A549 (cell line): ENCODE measurements around the gene PAK4. TPM values are rescaled to one million over a fixed set of nuclear protein-coding genes. Genes with fewer than 3 reads are reported as not detected.

Experiments used
- ATAC-seq, 2 experiments: fragments of 200-7000 bp in 1 of 2; fragments of >200 bp in 1 of 2; cut with Nextera tagmentation in 1 of 2; cut with Tn5 transposase in 1 of 2; 3 replicates each; pipeline versions ENCODE4 v1.8.0 to v1.9.1; 2018 to 2020; ENCODE audit warnings: mild to moderate bottlenecking in 1 of 2, moderate library complexity in 1 of 2
- CTCF ChIA-PET: fragments of 300-600 bp; sonication (Branson Sonifier 250); formaldehyde crosslinking; extraction: SDS; loops from one replicate; lab custom pipeline; 2021; ENCODE audit warnings: antibody characterized with exemption, inconsistent platforms; lab: Yijun Ruan, JAX
- POLR2A ChIA-PET: fragments of 350-600 bp; formaldehyde crosslinking; extraction: SDS; loops from one replicate; lab custom pipeline; 2021; ENCODE audit warnings: antibody characterized with exemption, inconsistent platforms; lab: Yijun Ruan, JAX
- DNase-seq, 2 experiments: peaks; one replicate each; pipeline versions ENCODE4 v3.0.0 to v3.0.0-alpha.2; 2011 to 2016; ENCODE audit warnings: low read depth in 1 of 2, low spot score in 1 of 2
- FAIRE-seq: peaks from 2 replicates; lab custom pipeline; 2011; peaks lifted over from hg19 to GRCh38; lab: Jason Lieb, UNC
- H3K27ac ChIP-seq, 2 experiments: fragments of >200 bp; sonication (Bioruptor Twin); formaldehyde crosslinking; 3 replicates each; pipeline ENCODE4 v1.5.1; 2016 to 2017
- H3K4me1 ChIP-seq: fragments of >200 bp; sonication (Bioruptor Twin); formaldehyde crosslinking; 3 replicates; pipeline ENCODE4 v1.6.1; 2016
- H3K4me2 ChIP-seq: fragments of >200 bp; sonication (Bioruptor Twin); formaldehyde crosslinking; 3 replicates; pipeline ENCODE4 v1.6.1; 2016
- H3K4me3 ChIP-seq: fragments of >200 bp; sonication (Bioruptor Twin); formaldehyde crosslinking; 3 replicates; pipeline ENCODE4 v1.5.1; 2016
- H3K9me3 ChIP-seq: fragments of >200 bp; sonication (Bioruptor Twin); formaldehyde crosslinking; 3 replicates; pipeline ENCODE4 v1.6.1; 2016
- BHLHE40 ChIP-seq: IDR thresholded peaks from 2 replicates; pipeline ENCODE4 v1.6.1; 2012; ENCODE audit warnings: low read depth, low read length, inconsistent platforms
- CBX8 ChIP-seq: fragments of 200-600 bp; sonication (generic); IDR thresholded peaks from 2 replicates; pipeline ENCODE4 v1.6.1; 2016
- CEBPB ChIP-seq, 2 experiments: fragments of >200 bp in 1 of 2; sonication (Bioruptor Twin) in 1 of 2; formaldehyde crosslinking in 1 of 2; IDR thresholded peaks; 2 replicates each; pipeline ENCODE4 v1.6.1; 2012 to 2016
- CHD2 ChIP-seq: fragments of 150-350 bp; IDR thresholded peaks from 2 replicates; pipeline ENCODE4 v1.6.1; 2014; ENCODE audit warnings: low read length; ENCODE audit not compliant: partially characterized antibody
- EHF ChIP-seq: fragments of 250-450 bp; sonication (Bioruptor Pico); IDR thresholded peaks from 2 replicates; pipeline ENCODE4 v1.5.0; 2020; ENCODE audit warnings: mild to moderate bottlenecking
- FOSL2 ChIP-seq, 2 experiments: fragments of 450-650 bp in 1 of 2; fragments of >200 bp in 1 of 2; sonication (Bioruptor Twin) in 1 of 2; formaldehyde crosslinking; IDR thresholded peaks; 2 replicates each; pipeline versions ENCODE4 v1.5.0 to v1.6.1; 2016 to 2020; ENCODE audit warnings: mild to moderate bottlenecking in 1 of 2, moderate library complexity in 1 of 2
- FOXS1 ChIP-seq: fragments of 250-450 bp; sonication (Bioruptor Pico); IDR thresholded peaks from 2 replicates; pipeline ENCODE4 v1.5.0; 2020; ENCODE audit warnings: mild to moderate bottlenecking, moderate library complexity
- HDAC2 ChIP-seq: fragments of 200-600 bp; sonication (generic); IDR thresholded peaks from 2 replicates; pipeline ENCODE4 v1.6.1; 2016
- HEYL ChIP-seq: fragments of 250-450 bp; sonication (Bioruptor Pico); IDR thresholded peaks from 2 replicates; pipeline ENCODE4 v1.8.0; 2021; ENCODE audit warnings: mild to moderate bottlenecking, moderate library complexity
- HOXB13 ChIP-seq: fragments of 250-450 bp; sonication (Bioruptor Pico); IDR thresholded peaks from 2 replicates; pipeline ENCODE4 v1.5.0; 2020; ENCODE audit warnings: low read depth, mild to moderate bottlenecking, moderate library complexity
- JUN ChIP-seq, 2 experiments: fragments of >200 bp; sonication (Bioruptor Twin); formaldehyde crosslinking; IDR thresholded peaks; 2 replicates in 1 of 2; 3 replicates in 1 of 2; pipeline ENCODE4 v1.6.1; 2016 to 2017
- JUNB ChIP-seq: fragments of >200 bp; sonication (Bioruptor Twin); formaldehyde crosslinking; IDR thresholded peaks from 2 replicates; pipeline ENCODE4 v1.6.1; 2016
- NR3C1 ChIP-seq: fragments of >200 bp; sonication (Bioruptor Twin); formaldehyde crosslinking; IDR thresholded peaks from 3 replicates; pipeline ENCODE4 v1.6.1; 2017
- PHF8 ChIP-seq: fragments of 200-600 bp; sonication (generic); IDR thresholded peaks from 2 replicates; pipeline ENCODE4 v1.6.1; 2016; ENCODE audit warnings: low read depth, mild to moderate bottlenecking, antibody characterized with exemption, moderate library complexity, borderline replicate concordance
- POLR2AphosphoS2 ChIP-seq: conservative IDR thresholded peaks from 2 replicates; pipeline ENCODE4 v1.6.1; 2012; ENCODE audit warnings: low read length, improper control_type of control experiment, inconsistent platforms
- REST ChIP-seq: fragments of 200-600 bp; sonication (generic); IDR thresholded peaks from 2 replicates; pipeline ENCODE4 v1.6.1; 2016; ENCODE audit warnings: antibody characterized with exemption, mild to moderate bottlenecking, moderate library complexity
- SMC3 ChIP-seq: fragments of >200 bp; sonication (Bioruptor Twin); formaldehyde crosslinking; IDR thresholded peaks from 3 replicates; pipeline ENCODE4 v1.6.1; 2018; ENCODE audit warnings: inconsistent platforms
- TP53 ChIP-seq: fragments of 250-450 bp; sonication (Bioruptor Pico); IDR thresholded peaks from 2 replicates; pipeline ENCODE4 v1.5.0; 2021; ENCODE audit warnings: mild to moderate bottlenecking, moderate library complexity
- ZFP36 ChIP-seq: fragments of 450-650 bp; IDR thresholded peaks from 2 replicates; pipeline ENCODE4 v1.6.1; 2014; ENCODE audit warnings: borderline replicate concordance; ENCODE audit not compliant: partially characterized antibody
- ZNF302 ChIP-seq: fragments of 250-450 bp; sonication (Bioruptor Pico); IDR thresholded peaks from 2 replicates; pipeline ENCODE4 v1.9.0; 2021; ENCODE audit warnings: inconsistent platforms, mild to moderate bottlenecking, moderate library complexity
- WGBS: methylation state at CpG from one replicate; pipeline ENCODE4 v1.1.6; 2017; ENCODE audit errors: missing lambda C conversion rate; 5-methylcytosine and 5-hydroxymethylcytosine counted together
- polyA plus RNA-seq, 4 experiments: library from polyadenylated mRNA; depleted of rRNA in 3 of 4; stranded (reverse); fragments of >200 nt; fragmentation: RNase III in 1 of 4; extraction: RNeasy Plus Mini Kit Qiagen cat#74134 plus additional on column Dnase treatment in 1 of 4; gene quantifications; 2 replicates in 3 of 4; 3 replicates in 1 of 4; pipeline ENCODE4 v1.2.3, GENCODE V29; 2011 to 2017
- TF ChIP-seq, protein P1 (sequence below): fragments of >200 bp; sonication (Bioruptor Twin); formaldehyde crosslinking; IDR thresholded peaks from 3 replicates; pipeline ENCODE4 v1.5.1; 2016
- TF ChIP-seq, protein P2 (sequence below): IDR thresholded peaks from 2 replicates; pipeline ENCODE4 v1.6.1; 2012; ENCODE audit warnings: low read depth, borderline replicate concordance
- TF ChIP-seq, protein P3 (sequence below): IDR thresholded peaks from 2 replicates; pipeline ENCODE4 v1.6.1; 2012
- TF ChIP-seq, protein P4 (sequence below): fragments of 150-350 bp; IDR thresholded peaks from 2 replicates; pipeline ENCODE4 v1.6.1; 2014; ENCODE audit warnings: low read depth, mild to moderate bottlenecking, low read length

PAK4 gene
- polyA plus RNA-seq, 2 of the 4 experiments (the other 2 are of a cell fraction) = 42.9 to 84.2 TPM

DNA sequence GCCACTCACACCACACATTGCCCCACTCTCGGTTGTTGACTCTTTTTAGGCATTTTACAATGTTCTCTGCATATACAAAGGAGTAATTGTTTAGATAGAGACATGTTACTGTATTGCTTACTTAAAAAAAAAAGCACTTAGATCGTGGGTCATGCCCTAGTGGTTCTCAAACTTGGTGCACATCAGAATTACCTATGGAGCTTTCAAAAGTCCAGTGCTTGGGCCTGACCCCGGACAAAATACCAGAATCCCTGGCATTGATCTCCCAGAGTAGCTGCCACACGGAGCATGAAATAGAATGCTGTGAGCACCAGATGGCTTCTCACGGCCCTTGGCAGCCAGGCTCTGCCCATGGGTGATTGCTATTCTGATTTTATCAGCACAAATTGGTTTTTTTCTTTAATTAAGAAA is 21.4 kb upstream of the PAK4 start:
- POLR2A ChIA-PET = no interaction called here
- CTCF ChIA-PET = interaction anchor here (0.6 to 28.2 kb wide), 9 partner anchors 8 to 721 kb away, joined by 3 to 429 read pairs (median 3); no protein-coding TSS in a partner anchor
- H3K4me2 ChIP-seq = no peak overlapping the region
- no peak overlapping the region for H3K4me3 ChIP-seq
- 71% methylated on average over 5 of the region's 5 CpGs for WGBS
- TF ChIP-seq ZNF302 (CRISPR knock-in tag) = no peak
- TF ChIP-seq CEBPB (IDR thresholded peaks at IDR 0.05) = no peak
- TF ChIP-seq EHF (CRISPR knock-in tag) = no peak
- TF ChIP-seq BHLHE40 = no peak
- no peak for TF ChIP-seq SMC3
- TF ChIP-seq POLR2AphosphoS2 = no peak
- TF ChIP-seq HOXB13 (CRISPR knock-in tag) = no peak
- TF ChIP-seq CHD2 = no peak
- TF ChIP-seq ZFP36 = no peak
- TF ChIP-seq, protein P1, sequence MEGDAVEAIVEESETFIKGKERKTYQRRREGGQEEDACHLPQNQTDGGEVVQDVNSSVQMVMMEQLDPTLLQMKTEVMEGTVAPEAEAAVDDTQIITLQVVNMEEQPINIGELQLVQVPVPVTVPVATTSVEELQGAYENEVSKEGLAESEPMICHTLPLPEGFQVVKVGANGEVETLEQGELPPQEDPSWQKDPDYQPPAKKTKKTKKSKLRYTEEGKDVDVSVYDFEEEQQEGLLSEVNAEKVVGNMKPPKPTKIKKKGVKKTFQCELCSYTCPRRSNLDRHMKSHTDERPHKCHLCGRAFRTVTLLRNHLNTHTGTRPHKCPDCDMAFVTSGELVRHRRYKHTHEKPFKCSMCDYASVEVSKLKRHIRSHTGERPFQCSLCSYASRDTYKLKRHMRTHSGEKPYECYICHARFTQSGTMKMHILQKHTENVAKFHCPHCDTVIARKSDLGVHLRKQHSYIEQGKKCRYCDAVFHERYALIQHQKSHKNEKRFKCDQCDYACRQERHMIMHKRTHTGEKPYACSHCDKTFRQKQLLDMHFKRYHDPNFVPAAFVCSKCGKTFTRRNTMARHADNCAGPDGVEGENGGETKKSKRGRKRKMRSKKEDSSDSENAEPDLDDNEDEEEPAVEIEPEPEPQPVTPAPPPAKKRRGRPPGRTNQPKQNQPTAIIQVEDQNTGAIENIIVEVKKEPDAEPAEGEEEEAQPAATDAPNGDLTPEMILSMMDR = no peak
- TF ChIP-seq JUNB = no peak
- TF ChIP-seq, protein P2, sequence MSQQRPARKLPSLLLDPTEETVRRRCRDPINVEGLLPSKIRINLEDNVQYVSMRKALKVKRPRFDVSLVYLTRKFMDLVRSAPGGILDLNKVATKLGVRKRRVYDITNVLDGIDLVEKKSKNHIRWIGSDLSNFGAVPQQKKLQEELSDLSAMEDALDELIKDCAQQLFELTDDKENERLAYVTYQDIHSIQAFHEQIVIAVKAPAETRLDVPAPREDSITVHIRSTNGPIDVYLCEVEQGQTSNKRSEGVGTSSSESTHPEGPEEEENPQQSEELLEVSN = no peak
- no peak for TF ChIP-seq NR3C1
- TF ChIP-seq FOXS1 (CRISPR knock-in tag) = no peak
- no peak for TF ChIP-seq HEYL
- TF ChIP-seq CBX8 = no peak
- no peak for TF ChIP-seq PHF8
- no peaks in the 10 kb centered on the region for H3K9me3 ChIP-seq
- peak overlapping the region in 1 of 2 experiments; percentile 33; a peak in 3 of 6 replicates for H3K27ac ChIP-seq
- no peak for DNase-seq
- H3K4me1 ChIP-seq = peaks cover 12% of the 10 kb centered on the region; the same call in 2 of the 3 replicates
- no peak for FAIRE-seq
- ATAC-seq = no peak

DNA sequence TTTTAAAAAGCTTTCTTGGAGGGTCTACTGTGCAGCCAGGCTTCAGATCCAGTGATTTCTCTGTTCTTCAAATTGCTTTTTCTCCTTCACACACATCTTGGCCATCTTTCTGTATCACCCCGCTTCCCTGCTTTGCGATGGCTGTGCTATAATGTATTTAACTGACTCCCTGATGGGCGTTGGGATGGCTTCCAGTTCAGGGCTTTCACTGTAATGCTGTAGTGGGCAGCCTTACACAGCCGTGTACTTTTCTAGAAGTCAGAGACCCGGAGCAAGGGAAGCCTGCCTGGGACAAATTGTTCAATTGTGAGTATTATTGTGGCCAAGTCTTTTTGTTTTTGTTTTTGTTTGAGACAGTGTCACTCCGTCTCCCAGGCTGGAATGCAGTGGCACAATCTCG is 19.4 kb upstream of the PAK4 start:
- H3K4me1 ChIP-seq = peaks cover 20% of the 10 kb centered on the region
- H3K4me3 ChIP-seq = no peak overlapping the region
- FAIRE-seq (peak; percentile 67), ATAC-seq (no peak), DNase-seq (no peak)
- ChIA-PET POLR2A (no interaction called here), CTCF (interaction anchor here (0.6 to 14.9 kb wide), 5 partner anchors 15 to 236 kb away, joined by 3 to 144 read pairs (median 3); partner anchors contain the start of gene SAMD4B)
- peak overlapping the region; percentile 2 to 42; a peak in 4 of 6 replicates for H3K27ac ChIP-seq
- 69% methylated on average over 7 of the region's 7 CpGs for WGBS
- TF ChIP-seq, protein P3, sequence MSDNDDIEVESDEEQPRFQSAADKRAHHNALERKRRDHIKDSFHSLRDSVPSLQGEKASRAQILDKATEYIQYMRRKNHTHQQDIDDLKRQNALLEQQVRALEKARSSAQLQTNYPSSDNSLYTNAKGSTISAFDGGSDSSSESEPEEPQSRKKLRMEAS = no peak
- TF ChIP-seq REST (no peak), TP53 (no peak), FOSL2 (IDR thresholded peaks at IDR 0.05) (no peak), FOSL2 (CRISPR knock-in tag; IDR thresholded peaks at IDR 0.05) (no peak), JUN (IDR thresholded peaks at IDR 0.05) (no peak), HDAC2 (no peak)
- TF ChIP-seq, protein P4, sequence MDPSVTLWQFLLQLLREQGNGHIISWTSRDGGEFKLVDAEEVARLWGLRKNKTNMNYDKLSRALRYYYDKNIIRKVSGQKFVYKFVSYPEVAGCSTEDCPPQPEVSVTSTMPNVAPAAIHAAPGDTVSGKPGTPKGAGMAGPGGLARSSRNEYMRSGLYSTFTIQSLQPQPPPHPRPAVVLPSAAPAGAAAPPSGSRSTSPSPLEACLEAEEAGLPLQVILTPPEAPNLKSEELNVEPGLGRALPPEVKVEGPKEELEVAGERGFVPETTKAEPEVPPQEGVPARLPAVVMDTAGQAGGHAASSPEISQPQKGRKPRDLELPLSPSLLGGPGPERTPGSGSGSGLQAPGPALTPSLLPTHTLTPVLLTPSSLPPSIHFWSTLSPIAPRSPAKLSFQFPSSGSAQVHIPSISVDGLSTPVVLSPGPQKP = no peak
- no peaks in the 10 kb centered on the region for H3K9me3 ChIP-seq
- H3K4me2 ChIP-seq = no peak overlapping the region
